ENCODE measurements around the gene CADM1.

DNA sequence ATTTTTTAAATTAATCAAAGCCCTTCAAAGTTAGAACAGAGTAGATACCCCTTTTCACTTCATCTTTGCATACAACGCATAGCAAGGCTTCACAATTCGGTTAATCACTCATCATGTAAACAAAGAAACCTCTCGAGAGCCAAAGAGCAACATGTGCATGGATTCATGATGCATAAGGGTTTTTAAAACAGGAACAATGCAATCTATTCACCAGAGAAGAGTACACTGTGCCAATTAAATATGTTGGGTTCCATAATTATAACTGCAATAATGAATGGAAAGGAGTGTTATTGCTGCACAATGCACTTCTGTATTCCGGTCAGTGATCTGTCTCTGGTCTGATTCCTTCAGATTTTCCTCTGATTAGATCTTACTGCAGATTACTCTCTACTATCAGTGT lies 45.3 kb downstream of the CADM1 start:
- TF ChIP-seq CTCF (IDR thresholded peaks at IDR 0.05): no peak
- no peak for TF ChIP-seq POLR2A (IDR thresholded peaks at IDR 0.05)
